GM12892 (cell line): ENCODE measurements around the gene GSK3B.

Experiments
- DNase-seq: peaks from one replicate; pipeline ENCODE4 v3.0.0; 2011; ENCODE audit not compliant: insufficient read length
- FAIRE-seq: peaks from 2 replicates; lab custom pipeline; 2011; peaks lifted over from hg19 to GRCh38; lab: Jason Lieb, UNC
- POLR2A ChIP-seq: IDR thresholded peaks from 2 replicates; pipeline ENCODE4 v1.6.1; 2011; ENCODE audit warnings: low read depth, low read length, control low read depth
- POLR2AphosphoS5 ChIP-seq: IDR thresholded peaks from 2 replicates; pipeline ENCODE4 v1.6.1; 2011; ENCODE audit warnings: low read depth, low read length, control low read depth
- TAF1 ChIP-seq: IDR thresholded peaks from 2 replicates; pipeline ENCODE4 v1.6.1; 2011; ENCODE audit warnings: low read depth, mild to moderate bottlenecking, control low read depth, low read length, borderline replicate concordance

Gene GSK3B

GRCh38 chr3:119981386-119981785, 112.9 kb downstream of the GSK3B start:
- DNase-seq (no peak), FAIRE-seq (no peak)
- TF ChIP-seq POLR2A (no peak), POLR2AphosphoS5 (no peak), TAF1 (no peak)

DNA sequence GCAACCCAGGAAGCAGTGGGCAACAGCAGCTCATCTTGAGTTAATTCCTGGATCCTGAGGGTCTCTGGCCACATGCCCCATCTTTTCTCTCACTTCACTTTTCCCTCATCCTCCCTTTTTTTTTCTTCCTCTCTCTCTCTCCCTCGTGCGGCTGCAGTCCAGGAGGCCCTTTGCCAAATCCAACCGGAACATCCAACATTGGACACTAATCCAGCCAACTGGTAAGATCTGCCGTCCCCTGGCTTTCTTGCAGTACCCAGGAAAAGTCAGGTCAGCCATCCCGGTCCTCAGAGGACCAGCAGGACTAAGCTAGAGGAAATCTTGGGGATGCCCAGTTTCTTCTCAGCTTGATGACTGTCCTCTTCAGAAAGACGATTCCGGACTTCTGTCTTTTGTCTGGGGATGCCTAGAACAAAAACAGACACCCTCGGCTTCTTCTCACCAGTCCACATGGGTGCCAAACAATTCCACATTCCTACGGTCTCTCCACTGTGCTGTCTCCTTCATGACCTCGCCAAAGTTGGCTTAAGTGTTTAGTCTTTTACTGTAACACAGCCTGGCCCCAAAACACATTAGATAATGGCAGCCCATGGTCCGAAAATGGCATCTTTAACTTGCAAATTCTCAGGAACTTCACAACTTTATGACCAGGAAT, 115.6 kb downstream of the GSK3B start:
- no peak for TF ChIP-seq TAF1
- no peak for TF ChIP-seq POLR2AphosphoS5
- TF ChIP-seq POLR2A, result no peak
- no peak for FAIRE-seq
- no peak for DNase-seq

DNA sequence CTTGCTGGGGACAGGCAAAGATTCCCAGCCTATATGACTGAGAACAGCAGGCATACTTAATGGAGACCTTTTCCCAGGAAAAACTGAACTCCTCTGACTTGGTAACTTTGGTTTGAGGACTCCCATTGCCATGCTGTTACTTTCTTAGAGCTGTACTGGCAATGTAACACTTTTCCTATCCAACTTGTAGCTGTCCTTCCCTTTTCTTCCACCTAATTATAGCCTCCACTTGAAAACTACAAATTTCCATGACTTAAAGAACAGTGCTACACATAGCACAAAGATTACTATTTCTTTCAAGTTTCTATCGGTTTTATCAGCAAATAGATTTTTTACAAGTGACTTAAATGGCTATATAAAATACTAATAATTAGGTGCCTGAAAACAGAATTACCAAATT, 116.9 kb downstream of the GSK3B start:
- no peak for DNase-seq
- TF ChIP-seq POLR2AphosphoS5 (no peak), TAF1 (no peak)
- no peak for FAIRE-seq

GRCh38 chr3:119976214-119976613, 118.0 kb downstream of the GSK3B start:
- FAIRE-seq, result no peak
- TF ChIP-seq TAF1, result no peak
- TF ChIP-seq POLR2AphosphoS5, result no peak
- TF ChIP-seq POLR2A, result no peak
- DNase-seq, result no peak

- FAIRE-seq (no peak), DNase-seq (no peak)
- TF ChIP-seq POLR2A (no peak), POLR2AphosphoS5 (no peak), TAF1 (no peak)
Measured at GRCh38 chr3:119974656-119975055, 119.6 kb downstream of the GSK3B start.

DNA sequence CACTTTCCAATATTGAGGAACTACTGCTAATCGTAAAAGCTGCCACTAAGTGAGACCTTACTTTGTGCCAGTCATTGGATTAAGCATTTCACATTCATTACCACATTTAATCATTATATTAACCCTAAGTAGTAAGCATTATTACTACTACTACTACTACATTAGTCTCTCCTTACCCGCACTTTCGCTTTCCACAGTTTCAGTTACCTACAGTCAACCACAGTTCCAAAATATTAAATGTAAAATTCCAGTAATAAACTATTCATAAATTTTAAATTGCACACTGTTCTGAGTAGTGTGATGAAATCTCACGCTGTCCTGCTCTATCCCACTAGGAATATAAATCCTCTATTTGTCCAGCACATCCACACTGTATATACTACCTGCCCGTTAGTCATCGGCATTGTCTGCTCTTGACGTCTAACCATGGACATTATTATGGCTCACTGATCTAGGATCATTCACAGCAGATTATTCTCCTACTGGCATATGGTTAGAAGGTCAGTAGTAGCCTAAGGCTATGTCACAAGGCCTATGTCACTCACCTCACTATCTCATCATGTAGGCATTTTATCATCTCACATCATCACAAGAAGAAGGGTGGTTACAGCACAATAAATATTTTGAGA, 121.1 kb downstream of the GSK3B start:
- TF ChIP-seq POLR2AphosphoS5 (no peak), POLR2A (no peak), TAF1 (no peak)
- DNase-seq (no peak), FAIRE-seq (peak; percentile 48)

GRCh38 chr3:119969759-119970158, 124.5 kb downstream of the GSK3B start:
- FAIRE-seq (no peak), DNase-seq (no peak)
- no peak for TF ChIP-seq TAF1
- no peak for TF ChIP-seq POLR2A
- TF ChIP-seq POLR2AphosphoS5, result no peak

- TF ChIP-seq POLR2AphosphoS5 (no peak), TAF1 (no peak), POLR2A (no peak)
- FAIRE-seq, result no peak
Measured at GRCh38 chr3:119967353-119968006, 126.8 kb downstream of the GSK3B start.

GRCh38 chr3:119965692-119966091, 128.6 kb downstream of the GSK3B start:
- DNase-seq (no peak), FAIRE-seq (no peak)
- no peak for TF ChIP-seq POLR2AphosphoS5
- no peak for TF ChIP-seq TAF1

More at GRCh38 chr3:119967353-119968006, 126.8 kb downstream of the GSK3B start:
- DNase-seq, result no peak

GRCh38 chr3:119964294-119964693, 130.0 kb downstream of the GSK3B start:
- FAIRE-seq (no peak), DNase-seq (no peak)
- TF ChIP-seq TAF1 (no peak), POLR2A (no peak), POLR2AphosphoS5 (no peak)

- FAIRE-seq (peak; percentile 62), DNase-seq (no peak)
- TF ChIP-seq TAF1, result no peak
- no peak for TF ChIP-seq POLR2AphosphoS5
- no peak for TF ChIP-seq POLR2A
Measured at GRCh38 chr3:119955972-119956371, 138.3 kb downstream of the GSK3B start.
